Measurements from ENCODE around the gene KDM5A.

The KDM5A gene

GRCh38 chr12:230925-231671 is 158.0 kb downstream of the KDM5A start:
- Histone ChIP-seq H3K36me3 (ENCODE audit: insufficient read depth, low read length) (no peaks in the 10 kb centered on the region), H3K4me3 (ENCODE audit: low read depth, low read length, poor library complexity, severe bottlenecking) (no peak overlapping the region), H3K4me1 (ENCODE audit: insufficient read depth, low read length, severe bottlenecking) (no peaks in the 10 kb centered on the region), H4K20me1 (ENCODE audit: insufficient read depth, low read length) (no peaks in the 10 kb centered on the region), H3K9me3 (ENCODE audit: low read length) (no peaks in the 10 kb centered on the region; the same call in 1 of the 2 replicates), H3K79me2 (ENCODE audit: insufficient read depth, low read length) (no peaks in the 10 kb centered on the region), H3F3A (ENCODE audit: insufficient read depth, low read length) (no peaks in the 10 kb centered on the region), H2AFZ (ENCODE audit: low read length) (no peak overlapping the region), H3K4me2 (ENCODE audit: low read length) (no peak overlapping the region), H3K27me3 (ENCODE audit: insufficient read depth, low read length) (no peaks in the 10 kb centered on the region; the same call in 1 of the 2 replicates), H3K27ac (ENCODE audit: low read depth, low read length, poor library complexity, severe bottlenecking) (no peak overlapping the region), H3K9ac (ENCODE audit: low read length) (no peak overlapping the region), H3K9me2 (ENCODE audit: low read depth, low read length) (no peaks in the 10 kb centered on the region)
- TF ChIP-seq CTCF (IDR thresholded peaks at IDR 0.05; ENCODE audit: low read length) (no peak), EZH2 (IDR thresholded peaks at IDR 0.05; ENCODE audit: borderline replicate concordance, low read length) (no peak)
